Effector memory CD8-positive, alpha-beta T cell (primary cell): Measurements from ENCODE around the gene SAMD4A.

Experiments
- ATAC-seq: fragments of 150-1000 bp; cut with Tn5 transposase; replicated peaks from 2 replicates; pipeline ENCODE4 v1.10.0; 2021; ENCODE audit warnings: mild to moderate bottlenecking, moderate library complexity
- DNase-seq, 3 experiments: peaks; one replicate each; pipeline ENCODE4 v3.0.0; 2021
- H3K27ac Mint-ChIP-seq, 2 donors: one replicate each; pipeline ENCODE4 v1.8.0; 2022; ENCODE audit warnings: mild to moderate bottlenecking in 2 of 2, mixed read lengths in 2 of 2, moderate library complexity in 2 of 2
- H3K27me3 Mint-ChIP-seq, 2 donors: one replicate each; pipeline ENCODE4 v1.8.0; 2022; ENCODE audit warnings: mixed read lengths in 2 of 2
- H3K36me3 Mint-ChIP-seq: one replicate; pipeline ENCODE4 v1.8.0; 2022; ENCODE audit warnings: mild to moderate bottlenecking, moderate library complexity, mixed read lengths; ENCODE audit not compliant: insufficient read depth
- H3K4me1 Mint-ChIP-seq, 2 donors: one replicate each; pipeline ENCODE4 v1.8.0; 2022; ENCODE audit warnings: low read depth in 2 of 2, mixed read lengths in 2 of 2
- H3K4me3 Mint-ChIP-seq, 2 donors: one replicate each; pipeline ENCODE4 v1.8.0; 2022; ENCODE audit warnings: mild to moderate bottlenecking in 2 of 2, mixed read lengths in 2 of 2, moderate library complexity in 2 of 2
- H3K9me3 Mint-ChIP-seq, 2 donors: one replicate each; pipeline ENCODE4 v1.8.0; 2022; ENCODE audit warnings: mixed read lengths in 2 of 2

SAMD4A gene

GRCh38 chr14:54669721-54670561 is 103.0 kb downstream of the SAMD4A start:
- peak; percentile 90 for ATAC-seq
- Mint-ChIP-seq H3K9me3 (no peaks in the 10 kb centered on the region), H3K36me3 (peaks cover 10% of the 10 kb centered on the region), H3K4me1 (peaks cover 24 to 27% of the 10 kb centered on the region in 2 donors), H3K27ac (peak overlapping the region in 1 of 2 donors; percentile 68), H3K27me3 (peaks cover 65 to 83% of the 10 kb centered on the region in 2 donors), H3K4me3 (peak overlapping the region; percentile 51 to 63)
- DNase-seq: peak; percentile 48 to 52 (median 50)

GRCh38 chr14:54671537-54671936 is 104.6 kb downstream of the SAMD4A start:
- H3K4me3 Mint-ChIP-seq: peak overlapping the region in 1 of 2 donors; percentile 63
- peaks cover 64 to 83% of the 10 kb centered on the region in 2 donors for H3K27me3 Mint-ChIP-seq
- H3K4me1 Mint-ChIP-seq: peaks cover 24 to 27% of the 10 kb centered on the region in 2 donors
- peak overlapping the region in 1 of 2 donors; percentile 47 for H3K27ac Mint-ChIP-seq
- DNase-seq (no peak), ATAC-seq (no peak)
- H3K9me3 Mint-ChIP-seq: no peaks in the 10 kb centered on the region
- H3K36me3 Mint-ChIP-seq: peaks cover 10% of the 10 kb centered on the region

GRCh38 chr14:54672181-54672580 is 105.3 kb downstream of the SAMD4A start:
- H3K4me3 Mint-ChIP-seq: no peak overlapping the region

GRCh38 chr14:54672688-54673087 is 105.8 kb downstream of the SAMD4A start:
- H3K27ac Mint-ChIP-seq: no peak overlapping the region
- ATAC-seq (no peak), DNase-seq (no peak)
- H3K9me3 Mint-ChIP-seq: no peaks in the 10 kb centered on the region
- H3K36me3 Mint-ChIP-seq: peaks cover 10% of the 10 kb centered on the region
- peaks cover 24 to 27% of the 10 kb centered on the region in 2 donors for H3K4me1 Mint-ChIP-seq
- peaks cover 64 to 86% of the 10 kb centered on the region in 2 donors for H3K27me3 Mint-ChIP-seq
- H3K4me3 Mint-ChIP-seq: no peak overlapping the region

More at GRCh38 chr14:54672181-54672580, 105.3 kb downstream of the SAMD4A start:
- DNase-seq: no peak
- H3K36me3 Mint-ChIP-seq: peaks cover 10% of the 10 kb centered on the region
- no peak for ATAC-seq
- peaks cover 24 to 27% of the 10 kb centered on the region in 2 donors for H3K4me1 Mint-ChIP-seq
- H3K9me3 Mint-ChIP-seq: no peaks in the 10 kb centered on the region
- H3K27me3 Mint-ChIP-seq: peaks cover 69 to 86% of the 10 kb centered on the region in 2 donors
- H3K27ac Mint-ChIP-seq: no peak overlapping the region

GRCh38 chr14:54673193-54674045 is 106.5 kb downstream of the SAMD4A start:
- H3K9me3 Mint-ChIP-seq: no peaks in the 10 kb centered on the region
- no peak overlapping the region for H3K4me3 Mint-ChIP-seq
- peaks cover 64 to 86% of the 10 kb centered on the region in 2 donors for H3K27me3 Mint-ChIP-seq
- H3K36me3 Mint-ChIP-seq: peaks cover 10% of the 10 kb centered on the region
- ATAC-seq (no peak), DNase-seq (no peak)
- H3K27ac Mint-ChIP-seq: no peak overlapping the region
- H3K4me1 Mint-ChIP-seq: peaks cover 24 to 27% of the 10 kb centered on the region in 2 donors

- no peak for DNase-seq
- no peak overlapping the region for H3K4me3 Mint-ChIP-seq
- H3K4me1 Mint-ChIP-seq: peaks cover 23 to 24% of the 10 kb centered on the region in 2 donors
- no peak for ATAC-seq
- H3K27ac Mint-ChIP-seq: no peak overlapping the region
- H3K27me3 Mint-ChIP-seq: peaks cover 59 to 86% of the 10 kb centered on the region in 2 donors
- H3K36me3 Mint-ChIP-seq: peaks cover 10% of the 10 kb centered on the region
- H3K9me3 Mint-ChIP-seq: no peaks in the 10 kb centered on the region
These were observed 107.3 kb downstream of the SAMD4A start for GRCh38 chr14:54674046-54674741.

GRCh38 chr14:54675236-54676128 is 108.6 kb downstream of the SAMD4A start:
- H3K4me3 Mint-ChIP-seq: no peak overlapping the region
- DNase-seq: no peak

GRCh38 chr14:54676812-54677708 is 110.1 kb downstream of the SAMD4A start:
- no peaks in the 10 kb centered on the region for H3K9me3 Mint-ChIP-seq
- ATAC-seq (no peak), DNase-seq (no peak)
- H3K4me3 Mint-ChIP-seq: no peak overlapping the region
- peaks cover 61 to 92% of the 10 kb centered on the region in 2 donors for H3K27me3 Mint-ChIP-seq
- no peaks in the 10 kb centered on the region for H3K4me1 Mint-ChIP-seq
- H3K36me3 Mint-ChIP-seq: no peaks in the 10 kb centered on the region
- no peak overlapping the region for H3K27ac Mint-ChIP-seq

More at GRCh38 chr14:54675236-54676128, 108.6 kb downstream of the SAMD4A start:
- Mint-ChIP-seq H3K9me3 (no peaks in the 10 kb centered on the region), H3K27me3 (peaks cover 60 to 95% of the 10 kb centered on the region in 2 donors), H3K27ac (no peak overlapping the region), H3K36me3 (peaks cover 3% of the 10 kb centered on the region), H3K4me1 (peaks cover 12 to 13% of the 10 kb centered on the region in 2 donors)
- ATAC-seq: no peak

- H3K36me3 Mint-ChIP-seq: no peaks in the 10 kb centered on the region
- peaks cover 0 to 6% of the 10 kb centered on the region in 2 donors for H3K4me1 Mint-ChIP-seq
- H3K27ac Mint-ChIP-seq: no peak overlapping the region
- no peak overlapping the region for H3K4me3 Mint-ChIP-seq
- no peak for DNase-seq
- peaks cover 53 to 86% of the 10 kb centered on the region in 2 donors for H3K27me3 Mint-ChIP-seq
- ATAC-seq: no peak
- no peaks in the 10 kb centered on the region for H3K9me3 Mint-ChIP-seq
These were observed 113.7 kb downstream of the SAMD4A start for GRCh38 chr14:54680651-54681050.

- Mint-ChIP-seq H3K4me3 (no peak overlapping the region), H3K27ac (no peak overlapping the region), H3K36me3 (no peaks in the 10 kb centered on the region), H3K4me1 (peaks cover 0 to 7% of the 10 kb centered on the region in 2 donors), H3K9me3 (no peaks in the 10 kb centered on the region), H3K27me3 (peaks cover 54 to 86% of the 10 kb centered on the region in 2 donors)
- no peak for DNase-seq
- ATAC-seq: no peak
These were observed 114.9 kb downstream of the SAMD4A start for GRCh38 chr14:54681811-54682261.

GRCh38 chr14:54682578-54682977 is 115.7 kb downstream of the SAMD4A start:
- ATAC-seq: no peak
- H3K9me3 Mint-ChIP-seq: no peaks in the 10 kb centered on the region
- no peak overlapping the region for H3K4me3 Mint-ChIP-seq
- peaks cover 59 to 86% of the 10 kb centered on the region in 2 donors for H3K27me3 Mint-ChIP-seq
- no peak for DNase-seq
- no peaks in the 10 kb centered on the region for H3K36me3 Mint-ChIP-seq
- peak overlapping the region in 1 of 2 donors; percentile 24 for H3K27ac Mint-ChIP-seq
- peaks cover 0 to 7% of the 10 kb centered on the region in 2 donors for H3K4me1 Mint-ChIP-seq
